Natural killer cell (primary cell): ENCODE data around the gene STAP2. TPM values are rescaled to one million over a fixed set of nuclear protein-coding genes. Genes with fewer than 3 reads are reported as not detected.

Experiments
- ATAC-seq, 3 donors: fragments of 150-1000 bp in 2 of 3; fragments of 200-7000 bp in 1 of 3; cut with Tn5 transposase; 1 replicate in 1 of 3; 2 replicates in 2 of 3; pipeline ENCODE4 v1.10.0; 2021; ENCODE audit warnings: mild to moderate bottlenecking in 2 of 3, moderate library complexity in 2 of 3
- DNase-seq, 2 donors: peaks; one replicate each; pipeline versions ENCODE4 v3.0.0 to v3.0.0-alpha.2; 2013 to 2021; ENCODE audit warnings: mixed read lengths in 1 of 2
- H3K27ac ChIP-seq: one replicate; pipeline ENCODE4 v1.5.1; 2013; ENCODE audit warnings: mild to moderate bottlenecking, low read length
- H3K27me3 ChIP-seq: one replicate; pipeline ENCODE4 v1.6.1; 2013; ENCODE audit warnings: low read length; ENCODE audit not compliant: control insufficient read depth, insufficient read depth
- H3K36me3 ChIP-seq: one replicate; pipeline ENCODE4 v1.6.1; 2013; ENCODE audit warnings: low read length; ENCODE audit not compliant: control insufficient read depth, insufficient read depth
- H3K4me1 ChIP-seq: one replicate; pipeline ENCODE4 v1.6.1; 2013; ENCODE audit warnings: low read length; ENCODE audit not compliant: control insufficient read depth, insufficient read depth
- H3K4me3 ChIP-seq: one replicate; pipeline ENCODE4 v1.5.1; 2013; ENCODE audit warnings: low read length
- H3K9me3 ChIP-seq: one replicate; pipeline ENCODE4 v1.6.1; 2013; ENCODE audit warnings: low read length; ENCODE audit not compliant: control insufficient read depth, insufficient read depth
- H3K27ac Mint-ChIP-seq, 2 donors: one replicate each; pipeline ENCODE4 v1.8.0; 2022; ENCODE audit warnings: mild to moderate bottlenecking in 2 of 2, mixed read lengths in 2 of 2, moderate library complexity in 1 of 2
- H3K27me3 Mint-ChIP-seq, 2 donors: one replicate each; pipeline ENCODE4 v1.8.0; 2022; ENCODE audit warnings: low read depth in 2 of 2, mixed read lengths in 2 of 2
- H3K36me3 Mint-ChIP-seq: one replicate; pipeline ENCODE4 v1.8.0; 2022; ENCODE audit warnings: mixed read lengths
- H3K4me1 Mint-ChIP-seq, 2 donors: one replicate each; pipeline ENCODE4 v1.8.0; 2022; ENCODE audit warnings: mixed read lengths in 2 of 2
- H3K4me3 Mint-ChIP-seq: one replicate; pipeline ENCODE4 v1.8.0; 2022; ENCODE audit warnings: mild to moderate bottlenecking, moderate library complexity, mixed read lengths
- H3K9me3 Mint-ChIP-seq, 2 donors: one replicate each; pipeline ENCODE4 v1.8.0; 2022; ENCODE audit warnings: mixed read lengths in 2 of 2
- WGBS: methylation state at CpG from one replicate; pipeline ENCODE4 v1.1.7; 2013; ENCODE audit warnings: missing lambda C conversion rate; ENCODE audit not compliant: insufficient coverage; 5-methylcytosine and 5-hydroxymethylcytosine counted together
- intact Hi-C: fragments of 100-400 bp; cut with micrococcal nuclease; formaldehyde crosslinking; loops from one replicate; pipeline ENCODE4 v1.14.2; 2022
- total RNA-seq, 4 donors: library from RNA; stranded (reverse); fragments of 120-200 nt in 1 of 4; gene quantifications; one replicate each; pipeline versions ENCODE4 v1.2.3 to v1.2.4, GENCODE V29; 2013 to 2022
- TF ChIP-seq, protein P1 (sequence below): fragments of 200-600 bp; IDR thresholded peaks from one replicate; pipeline ENCODE4 v1.8.0; 2022; ENCODE audit warnings: antibody characterized with exemption

The STAP2 gene
- total RNA-seq, 3 donors from 2014 or later (not counting 1 experiment from before 2014, with no cell fraction given) = 1.4 to 3.3 (median 2.0) TPM

DNA sequence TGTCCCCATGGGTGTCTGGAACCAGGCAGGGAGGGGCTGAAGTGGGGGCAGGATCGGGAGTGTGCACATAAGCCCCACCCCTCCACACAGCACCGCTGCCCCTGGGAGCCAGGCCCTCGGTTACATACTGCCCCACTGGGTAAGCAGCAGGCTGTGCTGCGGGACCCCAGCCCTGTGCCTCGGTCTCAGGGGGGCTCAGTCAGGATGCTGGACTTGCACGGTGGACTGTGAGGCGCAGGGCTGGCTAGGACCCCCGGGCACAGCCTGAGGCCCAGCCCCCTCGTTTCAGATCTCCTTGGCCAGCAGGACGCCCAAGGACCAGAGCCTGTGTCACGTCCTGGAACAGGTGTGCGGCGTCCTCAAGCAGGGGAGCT lies 21.0 kb upstream of the STAP2 start:
- no peak for ATAC-seq
- Mint-ChIP-seq H3K27ac (no peak overlapping the region), H3K27me3 (no peaks in the 10 kb centered on the region), H3K36me3 (no peaks in the 10 kb centered on the region), H3K4me3 (no peak overlapping the region), H3K9me3 (no peaks in the 10 kb centered on the region), H3K4me1 (no peaks in the 10 kb centered on the region)
- intact Hi-C loops = no loop called here
- Histone ChIP-seq H3K27me3 (no peaks in the 10 kb centered on the region), H3K4me3 (no peak overlapping the region), H3K4me1 (no peaks in the 10 kb centered on the region), H3K27ac (no peak overlapping the region), H3K36me3 (peaks cover 43% of the 10 kb centered on the region), H3K9me3 (no peaks in the 10 kb centered on the region)
- WGBS = 91% methylated on average over 13 of the region's 13 CpGs
- no peak for DNase-seq
- TF ChIP-seq, protein P1, sequence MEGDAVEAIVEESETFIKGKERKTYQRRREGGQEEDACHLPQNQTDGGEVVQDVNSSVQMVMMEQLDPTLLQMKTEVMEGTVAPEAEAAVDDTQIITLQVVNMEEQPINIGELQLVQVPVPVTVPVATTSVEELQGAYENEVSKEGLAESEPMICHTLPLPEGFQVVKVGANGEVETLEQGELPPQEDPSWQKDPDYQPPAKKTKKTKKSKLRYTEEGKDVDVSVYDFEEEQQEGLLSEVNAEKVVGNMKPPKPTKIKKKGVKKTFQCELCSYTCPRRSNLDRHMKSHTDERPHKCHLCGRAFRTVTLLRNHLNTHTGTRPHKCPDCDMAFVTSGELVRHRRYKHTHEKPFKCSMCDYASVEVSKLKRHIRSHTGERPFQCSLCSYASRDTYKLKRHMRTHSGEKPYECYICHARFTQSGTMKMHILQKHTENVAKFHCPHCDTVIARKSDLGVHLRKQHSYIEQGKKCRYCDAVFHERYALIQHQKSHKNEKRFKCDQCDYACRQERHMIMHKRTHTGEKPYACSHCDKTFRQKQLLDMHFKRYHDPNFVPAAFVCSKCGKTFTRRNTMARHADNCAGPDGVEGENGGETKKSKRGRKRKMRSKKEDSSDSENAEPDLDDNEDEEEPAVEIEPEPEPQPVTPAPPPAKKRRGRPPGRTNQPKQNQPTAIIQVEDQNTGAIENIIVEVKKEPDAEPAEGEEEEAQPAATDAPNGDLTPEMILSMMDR = no peak

DNA sequence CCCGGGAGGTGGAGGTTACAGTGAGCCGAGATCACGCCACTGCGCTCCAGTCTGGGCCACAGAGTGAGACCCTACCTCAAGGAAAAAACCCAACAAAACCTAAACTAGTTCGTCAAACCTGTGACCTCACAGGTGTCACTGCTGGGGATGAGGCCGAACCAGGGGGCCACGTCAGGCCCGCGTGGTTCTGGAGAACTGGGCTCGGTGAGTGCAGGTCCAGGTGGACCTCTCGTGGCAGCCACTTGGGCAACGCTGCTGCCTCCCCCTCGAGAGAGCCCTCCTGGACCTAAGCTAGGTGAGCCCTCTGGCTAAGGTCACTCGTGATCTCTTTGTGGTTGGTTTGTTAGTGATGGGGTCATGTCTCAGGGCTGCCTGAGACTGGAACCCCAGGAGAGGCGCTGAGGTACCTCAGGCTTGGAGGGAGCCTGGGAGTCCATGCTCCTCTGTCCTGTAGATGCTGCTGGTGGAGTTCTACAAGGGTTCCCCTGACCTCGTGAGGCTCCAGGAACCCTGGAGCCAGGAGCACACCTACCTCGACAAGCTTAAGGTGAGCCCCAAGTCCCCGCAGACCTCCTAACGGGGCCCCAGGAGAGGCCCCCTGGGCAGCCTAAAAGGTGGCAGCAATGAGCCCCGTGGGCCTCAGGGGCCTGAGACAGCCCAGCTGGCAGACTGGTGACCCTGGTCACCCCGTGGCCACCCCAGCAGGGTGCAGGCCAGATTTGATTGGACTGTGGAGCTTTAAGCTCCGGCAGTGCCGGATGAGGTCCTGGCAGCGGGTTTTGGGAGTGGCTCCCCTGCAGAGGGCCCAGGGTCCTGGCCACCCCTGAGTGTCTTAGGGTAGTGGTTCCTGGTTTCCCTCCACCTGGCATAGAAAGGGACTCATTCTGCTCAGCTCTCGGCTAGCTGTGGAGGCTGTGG lies 20.3 kb upstream of the STAP2 start:
- Mint-ChIP-seq H3K4me3 (no peak overlapping the region), H3K27ac (peak overlapping the region in 1 of 2 donors; percentile 20), H3K36me3 (no peaks in the 10 kb centered on the region), H3K27me3 (no peaks in the 10 kb centered on the region), H3K4me1 (no peaks in the 10 kb centered on the region), H3K9me3 (no peaks in the 10 kb centered on the region)
- intact Hi-C loops = no loop called here
- DNase-seq = no peak
- Histone ChIP-seq H3K4me1 (no peaks in the 10 kb centered on the region), H3K9me3 (no peaks in the 10 kb centered on the region), H3K4me3 (no peak overlapping the region), H3K27ac (no peak overlapping the region), H3K27me3 (no peaks in the 10 kb centered on the region), H3K36me3 (peaks cover 45% of the 10 kb centered on the region)
- 95% methylated on average over 25 of the region's 25 CpGs for WGBS
- TF ChIP-seq, protein P1 = no peak
- no peak for ATAC-seq

GRCh38 chr19:4357921-4358326 lies 19.3 kb upstream of the STAP2 start:
- no peaks in the 10 kb centered on the region for H3K36me3 Mint-ChIP-seq
- no peaks in the 10 kb centered on the region for H3K9me3 ChIP-seq
- H3K4me1 ChIP-seq = peaks cover under 1% of the 10 kb centered on the region
- H3K9me3 Mint-ChIP-seq = no peaks in the 10 kb centered on the region
- DNase-seq (no peak), ATAC-seq (no peak)
- H3K36me3 ChIP-seq = peaks cover 34% of the 10 kb centered on the region
- intact Hi-C loops = no loop called here
- H3K27me3 Mint-ChIP-seq = no peaks in the 10 kb centered on the region
- TF ChIP-seq, protein P1 = no peak
- H3K4me3 Mint-ChIP-seq = no peak overlapping the region
- no peaks in the 10 kb centered on the region for H3K27me3 ChIP-seq
- H3K4me3 ChIP-seq = no peak overlapping the region
- H3K27ac Mint-ChIP-seq = no peak overlapping the region
- H3K27ac ChIP-seq = no peak overlapping the region
- WGBS = 98% methylated on average over 16 of the region's 16 CpGs
- H3K4me1 Mint-ChIP-seq = no peaks in the 10 kb centered on the region
